Duodenal mucosa (tissue), 2 donors: ENCODE measurements around the gene CDH13.

Source experiments
- H3K27ac ChIP-seq: one replicate; pipeline ENCODE4 v1.7.0; 2013; ENCODE audit warnings: low read depth, low read length
- H3K27me3 ChIP-seq, 2 donors: one replicate each; pipeline ENCODE4 v1.7.0; 2013; ENCODE audit warnings: low read length in 2 of 2, control low read depth in 1 of 2; ENCODE audit not compliant: insufficient read depth in 2 of 2, control insufficient read depth in 1 of 2
- H3K36me3 ChIP-seq, 2 donors: one replicate each; pipeline ENCODE4 v1.7.0; 2013; ENCODE audit warnings: low read length in 2 of 2, control low read depth in 1 of 2; ENCODE audit not compliant: insufficient read depth in 2 of 2, control insufficient read depth in 1 of 2
- H3K4me1 ChIP-seq, 2 donors: one replicate each; pipeline ENCODE4 v1.7.0; 2013; ENCODE audit warnings: low read length in 2 of 2, control low read depth in 1 of 2; ENCODE audit not compliant: insufficient read depth in 2 of 2, control insufficient read depth in 1 of 2
- H3K4me3 ChIP-seq, 2 donors: one replicate each; pipeline ENCODE4 v1.7.0; 2013; ENCODE audit warnings: low read length in 2 of 2, low read depth in 1 of 2
- H3K9ac ChIP-seq, 2 donors: one replicate each; pipeline ENCODE4 v1.7.0; 2013; ENCODE audit warnings: low read length in 2 of 2, low read depth in 1 of 2
- H3K9me3 ChIP-seq, 2 donors: one replicate each; pipeline ENCODE4 v1.7.0; 2013; ENCODE audit warnings: low read length in 2 of 2, control low read depth in 1 of 2; ENCODE audit not compliant: control insufficient read depth in 1 of 2

Gene CDH13

GRCh38 chr16:82636485-82636884 lies 9.7 kb downstream of the CDH13 start:
- Histone ChIP-seq H3K9ac (no peak overlapping the region), H3K36me3 (no peaks in the 10 kb centered on the region), H3K27ac (no peak overlapping the region), H3K4me1 (peaks cover 0 to 15% of the 10 kb centered on the region in 2 donors), H3K4me3 (no peak overlapping the region), H3K9me3 (no peaks in the 10 kb centered on the region), H3K27me3 (no peaks in the 10 kb centered on the region)

GRCh38 chr16:82636958-82637357 lies 10.2 kb downstream of the CDH13 start:
- Histone ChIP-seq H3K4me3 (no peak overlapping the region), H3K4me1 (peaks cover 0 to 15% of the 10 kb centered on the region in 2 donors), H3K27me3 (no peaks in the 10 kb centered on the region), H3K36me3 (no peaks in the 10 kb centered on the region), H3K27ac (no peak overlapping the region), H3K9me3 (no peaks in the 10 kb centered on the region), H3K9ac (no peak overlapping the region)

GRCh38 chr16:82638095-82638798 lies 11.5 kb downstream of the CDH13 start:
- Histone ChIP-seq H3K36me3 (no peaks in the 10 kb centered on the region), H3K4me1 (peaks cover 0 to 15% of the 10 kb centered on the region in 2 donors), H3K27me3 (no peaks in the 10 kb centered on the region), H3K9ac (no peak overlapping the region), H3K9me3 (no peaks in the 10 kb centered on the region), H3K4me3 (no peak overlapping the region), H3K27ac (no peak overlapping the region)

- Histone ChIP-seq H3K27ac (no peak overlapping the region), H3K27me3 (no peaks in the 10 kb centered on the region), H3K9me3 (no peaks in the 10 kb centered on the region), H3K4me1 (peaks cover 0 to 13% of the 10 kb centered on the region in 2 donors), H3K36me3 (no peaks in the 10 kb centered on the region), H3K4me3 (no peak overlapping the region), H3K9ac (no peak overlapping the region)
These were observed 12.5 kb downstream of the CDH13 start for GRCh38 chr16:82639263-82639662.

GRCh38 chr16:82639666-82640336 lies 13.0 kb downstream of the CDH13 start:
- no peak overlapping the region for H3K4me3 ChIP-seq
- H3K9me3 ChIP-seq, result no peaks in the 10 kb centered on the region
- no peak overlapping the region for H3K27ac ChIP-seq
- H3K27me3 ChIP-seq, result no peaks in the 10 kb centered on the region
- H3K9ac ChIP-seq, result no peak overlapping the region
- no peaks in the 10 kb centered on the region for H3K36me3 ChIP-seq
- peaks cover 0 to 11% of the 10 kb centered on the region in 2 donors for H3K4me1 ChIP-seq

- Histone ChIP-seq H3K9me3 (no peaks in the 10 kb centered on the region), H3K9ac (no peak overlapping the region), H3K4me1 (peaks cover 0 to 6% of the 10 kb centered on the region in 2 donors), H3K27ac (no peak overlapping the region), H3K27me3 (no peaks in the 10 kb centered on the region), H3K4me3 (no peak overlapping the region), H3K36me3 (no peaks in the 10 kb centered on the region)
These were observed 14.7 kb downstream of the CDH13 start for GRCh38 chr16:82641336-82641984.

- Histone ChIP-seq H3K27me3 (no peaks in the 10 kb centered on the region), H3K4me1 (no peaks in the 10 kb centered on the region), H3K4me3 (no peak overlapping the region), H3K9ac (no peak overlapping the region), H3K27ac (no peak overlapping the region), H3K9me3 (no peaks in the 10 kb centered on the region), H3K36me3 (no peaks in the 10 kb centered on the region)
These were observed 16.4 kb downstream of the CDH13 start for GRCh38 chr16:82643136-82643535.

- H3K4me1 ChIP-seq, result no peaks in the 10 kb centered on the region
- no peaks in the 10 kb centered on the region for H3K27me3 ChIP-seq
- no peak overlapping the region for H3K9ac ChIP-seq
These were observed 17.3 kb downstream of the CDH13 start for GRCh38 chr16:82643936-82644630.

GRCh38 chr16:82646504-82646903 lies 19.7 kb downstream of the CDH13 start:
- no peak overlapping the region for H3K9ac ChIP-seq
- H3K27ac ChIP-seq, result no peak overlapping the region
- H3K4me3 ChIP-seq, result no peak overlapping the region
- peaks cover 4 to 7% of the 10 kb centered on the region in 2 donors for H3K4me1 ChIP-seq
- H3K36me3 ChIP-seq, result no peaks in the 10 kb centered on the region
- no peaks in the 10 kb centered on the region for H3K27me3 ChIP-seq
- H3K9me3 ChIP-seq, result no peaks in the 10 kb centered on the region

More at GRCh38 chr16:82643936-82644630, 17.3 kb downstream of the CDH13 start:
- no peak overlapping the region for H3K27ac ChIP-seq
- H3K9me3 ChIP-seq, result no peaks in the 10 kb centered on the region
- no peaks in the 10 kb centered on the region for H3K36me3 ChIP-seq
- no peak overlapping the region for H3K4me3 ChIP-seq

GRCh38 chr16:82649766-82650165 lies 23.0 kb downstream of the CDH13 start:
- Histone ChIP-seq H3K9ac (no peak overlapping the region), H3K27ac (no peak overlapping the region), H3K4me1 (peaks cover 33 to 36% of the 10 kb centered on the region in 2 donors), H3K27me3 (no peaks in the 10 kb centered on the region), H3K4me3 (no peak overlapping the region), H3K36me3 (no peaks in the 10 kb centered on the region), H3K9me3 (no peaks in the 10 kb centered on the region)
